ENCODE data around the gene GMDS. TPM values are rescaled to one million over a fixed set of nuclear protein-coding genes. Genes with fewer than 3 reads are reported as not detected.

Gene GMDS
- total RNA-seq, 4 donors from 2014 or later = 3.4 to 7.2 (median 4.6) TPM

- in situ Hi-C loops (cut with MboI; ENCODE audit: low sequenced_read_pairs in 4 of 4) = no loop called here
Observed at GRCh38 chr6:1633366-1634021, 611.9 kb downstream of the GMDS start.

DNA sequence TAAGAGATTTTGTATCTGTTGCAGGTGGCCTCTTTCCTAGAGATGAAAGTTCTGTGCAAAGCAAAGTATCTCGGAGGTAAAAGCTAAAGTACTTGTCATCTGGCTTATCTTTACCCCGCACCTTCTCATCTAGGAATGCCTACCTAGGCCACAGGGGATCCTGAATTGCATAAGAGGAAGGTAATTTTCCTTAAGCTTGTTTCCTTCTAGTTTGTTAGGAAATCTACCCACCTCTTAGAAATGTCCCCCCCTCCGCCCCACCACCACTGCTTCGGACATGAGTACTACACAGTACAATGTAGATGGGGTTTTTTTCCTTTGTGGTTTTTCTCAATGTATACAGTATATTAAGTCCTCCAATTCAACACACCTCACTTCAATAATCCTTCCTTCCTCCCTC is 614.2 kb downstream of the GMDS start:
- no peak overlapping the region for H3K4me3 ChIP-seq
- in situ Hi-C loops (cut with MboI; ENCODE audit: low sequenced_read_pairs in 4 of 4) (no loop called here), intact Hi-C loops (cut with DNase I; ENCODE audit: low total_unique reads) (no loop called here)
- no peak overlapping the region for H3K27ac ChIP-seq
- no peaks in the 10 kb centered on the region for H3K9me3 ChIP-seq
- H3K27me3 ChIP-seq = peaks cover 15 to 29% (median 27%) of the 10 kb centered on the region in 3 donors
- ATAC-seq (no peak), DNase-seq (no peak)
- H3K36me3 ChIP-seq = no peaks in the 10 kb centered on the region
- no peaks in the 10 kb centered on the region for H3K4me1 ChIP-seq
- TF ChIP-seq, protein P1, sequence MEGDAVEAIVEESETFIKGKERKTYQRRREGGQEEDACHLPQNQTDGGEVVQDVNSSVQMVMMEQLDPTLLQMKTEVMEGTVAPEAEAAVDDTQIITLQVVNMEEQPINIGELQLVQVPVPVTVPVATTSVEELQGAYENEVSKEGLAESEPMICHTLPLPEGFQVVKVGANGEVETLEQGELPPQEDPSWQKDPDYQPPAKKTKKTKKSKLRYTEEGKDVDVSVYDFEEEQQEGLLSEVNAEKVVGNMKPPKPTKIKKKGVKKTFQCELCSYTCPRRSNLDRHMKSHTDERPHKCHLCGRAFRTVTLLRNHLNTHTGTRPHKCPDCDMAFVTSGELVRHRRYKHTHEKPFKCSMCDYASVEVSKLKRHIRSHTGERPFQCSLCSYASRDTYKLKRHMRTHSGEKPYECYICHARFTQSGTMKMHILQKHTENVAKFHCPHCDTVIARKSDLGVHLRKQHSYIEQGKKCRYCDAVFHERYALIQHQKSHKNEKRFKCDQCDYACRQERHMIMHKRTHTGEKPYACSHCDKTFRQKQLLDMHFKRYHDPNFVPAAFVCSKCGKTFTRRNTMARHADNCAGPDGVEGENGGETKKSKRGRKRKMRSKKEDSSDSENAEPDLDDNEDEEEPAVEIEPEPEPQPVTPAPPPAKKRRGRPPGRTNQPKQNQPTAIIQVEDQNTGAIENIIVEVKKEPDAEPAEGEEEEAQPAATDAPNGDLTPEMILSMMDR (IDR thresholded peaks at IDR 0.05 in 4 of 5, conservative IDR thresholded peaks at IDR 0.05 in 1 of 5) = no peak
- TF ChIP-seq POLR2A (IDR thresholded peaks at IDR 0.05) = no peak

More at GRCh38 chr6:1633366-1634021, 611.9 kb downstream of the GMDS start:
- Histone ChIP-seq H3K27ac (no peak overlapping the region), H3K27me3 (peaks cover 0 to 7% (median 6%) of the 10 kb centered on the region in 3 donors), H3K4me3 (no peak overlapping the region), H3K36me3 (no peaks in the 10 kb centered on the region), H3K4me1 (no peaks in the 10 kb centered on the region), H3K9me3 (no peaks in the 10 kb centered on the region)
- no peak for TF ChIP-seq POLR2A (IDR thresholded peaks at IDR 0.05)
- TF ChIP-seq, protein P1 (IDR thresholded peaks at IDR 0.05 in 4 of 5, conservative IDR thresholded peaks at IDR 0.05 in 1 of 5) = no peak
- ATAC-seq (no peak), DNase-seq (no peak)
- intact Hi-C loops (cut with DNase I; ENCODE audit: low total_unique reads) = no loop called here

- in situ Hi-C loops (cut with MboI; ENCODE audit: low sequenced_read_pairs in 4 of 4) = no loop called here
- H3K27ac ChIP-seq = no peak overlapping the region
- DNase-seq (no peak), ATAC-seq (no peak)
- H3K4me3 ChIP-seq = no peak overlapping the region
- TF ChIP-seq POLR2A (IDR thresholded peaks at IDR 0.05) = no peak
- TF ChIP-seq, protein P1 (IDR thresholded peaks at IDR 0.05 in 4 of 5, conservative IDR thresholded peaks at IDR 0.05 in 1 of 5) = no peak
- no peaks in the 10 kb centered on the region for H3K36me3 ChIP-seq
- intact Hi-C loops (cut with DNase I; ENCODE audit: low total_unique reads) = no loop called here
- no peaks in the 10 kb centered on the region for H3K9me3 ChIP-seq
- H3K27me3 ChIP-seq = peaks cover 19 to 34% (median 31%) of the 10 kb centered on the region in 3 donors
- H3K4me1 ChIP-seq = no peaks in the 10 kb centered on the region
Observed at GRCh38 chr6:1630771-1631217, 614.6 kb downstream of the GMDS start.

- intact Hi-C loops (cut with DNase I; ENCODE audit: low total_unique reads) = no loop called here
- H3K36me3 ChIP-seq = no peaks in the 10 kb centered on the region
- H3K9me3 ChIP-seq = no peaks in the 10 kb centered on the region
- peaks cover 24 to 39% (median 35%) of the 10 kb centered on the region in 3 donors for H3K27me3 ChIP-seq
- no peak for TF ChIP-seq POLR2A (IDR thresholded peaks at IDR 0.05)
- TF ChIP-seq, protein P1 (IDR thresholded peaks at IDR 0.05 in 4 of 5, conservative IDR thresholded peaks at IDR 0.05 in 1 of 5) = no peak
- H3K4me3 ChIP-seq = no peak overlapping the region
- in situ Hi-C loops (cut with MboI; ENCODE audit: low sequenced_read_pairs in 4 of 4) = no loop called here
- ATAC-seq (no peak), DNase-seq (no peak)
- H3K27ac ChIP-seq = no peak overlapping the region
- H3K4me1 ChIP-seq = peaks cover 2 to 3% of the 10 kb centered on the region in 2 donors
Observed at GRCh38 chr6:1630212-1630770, 615.1 kb downstream of the GMDS start.

Measured in gastrocnemius medialis (tissue), 4 donors.